OCI-LY1 (cell line): ENCODE results near the gene SLC1A2.

ENCODE experiments used
- H2AFZ ChIP-seq: fragments of 200-600 bp; sonication (generic), shearing (Covaris generic); 2 replicates; pipeline ENCODE4 v1.6.0; 2014; ENCODE audit warnings: antibody characterized with exemption, mild to moderate bottlenecking, low read length
- H3F3A ChIP-seq: fragments of 200-600 bp; sonication (generic), shearing (Covaris generic); 2 replicates; pipeline ENCODE4 v1.6.0; 2014; ENCODE audit warnings: mild to moderate bottlenecking, antibody characterized with exemption, low read length, moderate library complexity; ENCODE audit not compliant: insufficient read depth
- H3K27ac ChIP-seq: fragments of 200-600 bp; sonication (generic); 2 replicates; pipeline ENCODE4 v1.5.1; 2014; ENCODE audit warnings: low read length, mixed run types, mild to moderate bottlenecking, low read depth; ENCODE audit not compliant: poor library complexity, severe bottlenecking
- H3K27me3 ChIP-seq: fragments of 200-600 bp; sonication (generic); 2 replicates; pipeline ENCODE4 v1.6.0; 2014; ENCODE audit warnings: antibody characterized with exemption, mild to moderate bottlenecking, low read length, moderate library complexity; ENCODE audit not compliant: insufficient read depth
- H3K36me3 ChIP-seq: fragments of 200-600 bp; sonication (generic); 2 replicates; pipeline ENCODE4 v1.6.1; 2014; ENCODE audit warnings: mild to moderate bottlenecking, antibody characterized with exemption, low read length, moderate library complexity, mixed read lengths; ENCODE audit not compliant: insufficient read depth
- H3K4me1 ChIP-seq: fragments of 200-600 bp; sonication (generic); 2 replicates; pipeline ENCODE4 v1.5.1; 2014; ENCODE audit warnings: mild to moderate bottlenecking, low read length, moderate library complexity; ENCODE audit not compliant: insufficient read depth, severe bottlenecking
- H3K4me2 ChIP-seq: fragments of 200-600 bp; sonication (generic), shearing (Covaris generic); 2 replicates; pipeline ENCODE4 v1.6.1; 2014; ENCODE audit warnings: low read length
- H3K4me3 ChIP-seq: fragments of 200-600 bp; sonication (generic); 2 replicates; pipeline ENCODE4 v1.5.1; 2014; ENCODE audit warnings: low read length, low read depth, mild to moderate bottlenecking, mixed read lengths; ENCODE audit not compliant: poor library complexity, severe bottlenecking
- H3K79me2 ChIP-seq: fragments of 200-600 bp; shearing (Covaris generic); 2 replicates; pipeline ENCODE4 v1.6.1; 2016; ENCODE audit warnings: mixed run types, low read length, mixed read lengths; ENCODE audit not compliant: insufficient read depth
- H3K9ac ChIP-seq: fragments of 200-600 bp; sonication (generic), shearing (Covaris generic); 2 replicates; pipeline ENCODE4 v1.6.1; 2014; ENCODE audit warnings: mild to moderate bottlenecking, low read length, mixed read lengths
- H3K9me2 ChIP-seq: fragments of 200-600 bp; sonication (generic), shearing (Covaris generic); 2 replicates; pipeline ENCODE4 v1.6.1; 2014; ENCODE audit warnings: low read depth, mild to moderate bottlenecking, low read length, mixed read lengths
- H3K9me3 ChIP-seq: fragments of 200-600 bp; shearing (Covaris generic); 2 replicates; pipeline ENCODE4 v1.6.1; 2014; ENCODE audit warnings: low read length, mixed read lengths
- H4K20me1 ChIP-seq: fragments of 200-600 bp; sonication (generic), shearing (Covaris generic); 2 replicates; pipeline ENCODE4 v1.6.0; 2016; ENCODE audit warnings: mild to moderate bottlenecking, low read length; ENCODE audit not compliant: insufficient read depth
- EZH2 ChIP-seq: fragments of 200-600 bp; sonication (generic), shearing (Covaris generic); IDR thresholded peaks from 2 replicates; pipeline ENCODE4 v1.8.0; 2017; ENCODE audit warnings: borderline replicate concordance, mixed run types, mild to moderate bottlenecking, antibody characterized with exemption, low read length, moderate library complexity, mixed read lengths
- TF ChIP-seq, protein P1 (sequence below): fragments of 200-600 bp; sonication (generic), shearing (Covaris generic); IDR thresholded peaks from 2 replicates; pipeline ENCODE4 v1.5.1; 2017; ENCODE audit warnings: mild to moderate bottlenecking, antibody characterized with exemption, low read length, moderate library complexity, mixed read lengths

Gene SLC1A2

DNA sequence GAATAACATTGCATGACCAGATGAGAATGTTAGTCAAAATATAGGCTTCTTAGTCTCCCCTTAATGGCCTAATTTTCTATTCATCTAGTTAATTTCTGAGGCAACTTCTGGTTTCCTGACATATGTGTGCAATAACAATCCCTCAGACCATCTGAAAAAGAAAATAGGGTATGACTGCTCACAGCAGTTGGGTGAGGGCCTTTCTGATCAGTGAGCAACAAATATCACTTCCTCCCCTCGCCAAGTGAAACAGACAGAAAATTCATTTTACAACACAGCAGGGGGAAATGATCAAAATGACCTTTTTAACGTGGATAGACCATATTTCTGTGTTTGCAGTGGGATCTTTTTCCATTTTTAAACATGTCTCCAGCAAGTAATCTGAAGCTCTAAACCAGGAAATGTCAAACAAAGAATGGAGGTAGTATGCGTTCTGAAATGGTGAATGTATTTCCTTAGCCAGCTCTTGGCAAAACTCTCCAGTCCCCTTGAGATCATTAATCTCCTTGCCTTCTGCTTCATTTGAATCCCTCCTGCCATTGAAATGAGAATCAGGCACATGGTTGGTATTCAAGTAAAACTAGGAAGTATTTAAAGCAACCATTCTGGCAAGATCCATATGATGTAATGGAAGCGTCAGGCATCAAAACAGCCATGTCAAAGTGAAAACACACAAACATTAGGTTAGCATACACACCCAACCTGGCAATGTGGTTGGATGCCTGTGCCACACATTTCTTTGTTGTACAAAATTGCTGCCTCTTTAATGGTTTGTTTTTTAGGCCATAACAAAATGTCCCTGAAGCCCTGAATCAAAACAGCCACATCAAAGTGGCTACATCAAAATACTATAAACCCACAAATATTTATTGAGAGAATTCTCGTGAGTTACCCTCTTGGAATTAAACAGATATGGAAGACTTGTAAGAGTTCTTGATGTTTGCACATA, 100.1 kb downstream of the SLC1A2 start:
- no peaks in the 10 kb centered on the region for H4K20me1 ChIP-seq
- H3K4me1 ChIP-seq, result no peaks in the 10 kb centered on the region
- no peaks in the 10 kb centered on the region for H3K36me3 ChIP-seq
- H3K9ac ChIP-seq, result no peak overlapping the region
- no peak overlapping the region for H2AFZ ChIP-seq
- H3K9me2 ChIP-seq, result no peaks in the 10 kb centered on the region
- no peaks in the 10 kb centered on the region for H3K27me3 ChIP-seq
- no peak overlapping the region for H3K4me3 ChIP-seq
- H3K79me2 ChIP-seq, result no peaks in the 10 kb centered on the region
- no peak overlapping the region for H3K27ac ChIP-seq
- H3K9me3 ChIP-seq, result no peaks in the 10 kb centered on the region
- no peaks in the 10 kb centered on the region for H3F3A ChIP-seq
- no peak overlapping the region for H3K4me2 ChIP-seq
- TF ChIP-seq, protein P1, sequence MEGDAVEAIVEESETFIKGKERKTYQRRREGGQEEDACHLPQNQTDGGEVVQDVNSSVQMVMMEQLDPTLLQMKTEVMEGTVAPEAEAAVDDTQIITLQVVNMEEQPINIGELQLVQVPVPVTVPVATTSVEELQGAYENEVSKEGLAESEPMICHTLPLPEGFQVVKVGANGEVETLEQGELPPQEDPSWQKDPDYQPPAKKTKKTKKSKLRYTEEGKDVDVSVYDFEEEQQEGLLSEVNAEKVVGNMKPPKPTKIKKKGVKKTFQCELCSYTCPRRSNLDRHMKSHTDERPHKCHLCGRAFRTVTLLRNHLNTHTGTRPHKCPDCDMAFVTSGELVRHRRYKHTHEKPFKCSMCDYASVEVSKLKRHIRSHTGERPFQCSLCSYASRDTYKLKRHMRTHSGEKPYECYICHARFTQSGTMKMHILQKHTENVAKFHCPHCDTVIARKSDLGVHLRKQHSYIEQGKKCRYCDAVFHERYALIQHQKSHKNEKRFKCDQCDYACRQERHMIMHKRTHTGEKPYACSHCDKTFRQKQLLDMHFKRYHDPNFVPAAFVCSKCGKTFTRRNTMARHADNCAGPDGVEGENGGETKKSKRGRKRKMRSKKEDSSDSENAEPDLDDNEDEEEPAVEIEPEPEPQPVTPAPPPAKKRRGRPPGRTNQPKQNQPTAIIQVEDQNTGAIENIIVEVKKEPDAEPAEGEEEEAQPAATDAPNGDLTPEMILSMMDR, result no peak
- TF ChIP-seq EZH2, result no peak

DNA sequence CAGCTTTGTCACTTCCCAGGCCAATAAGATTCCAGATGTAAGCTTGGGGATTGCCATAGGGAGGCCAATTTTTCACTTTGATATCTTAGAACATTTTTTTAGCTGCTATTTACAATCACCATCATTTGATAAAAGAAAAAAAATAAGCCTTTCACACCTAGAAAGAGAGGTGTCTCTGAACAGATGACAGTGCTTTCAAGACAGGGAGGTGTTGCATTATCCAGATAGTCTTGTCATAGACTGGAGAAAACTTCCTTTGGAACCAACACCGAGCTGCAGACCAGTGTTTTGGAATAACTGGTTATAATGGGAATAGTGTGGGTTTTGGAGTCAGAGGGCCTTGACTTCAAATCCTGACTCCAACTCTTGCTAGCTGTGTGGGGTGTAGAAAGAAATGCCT, 101.0 kb downstream of the SLC1A2 start:
- H3K9me2 ChIP-seq, result no peaks in the 10 kb centered on the region
- no peaks in the 10 kb centered on the region for H3F3A ChIP-seq
- no peak overlapping the region for H3K27ac ChIP-seq
- TF ChIP-seq, protein P1, result no peak
- no peak for TF ChIP-seq EZH2
- H3K79me2 ChIP-seq, result no peaks in the 10 kb centered on the region
- H3K4me2 ChIP-seq, result no peak overlapping the region
- no peak overlapping the region for H2AFZ ChIP-seq
- H3K27me3 ChIP-seq, result no peaks in the 10 kb centered on the region
- no peak overlapping the region for H3K9ac ChIP-seq
- peaks cover 5% of the 10 kb centered on the region for H3K4me1 ChIP-seq
- no peaks in the 10 kb centered on the region for H3K36me3 ChIP-seq
- H4K20me1 ChIP-seq, result no peaks in the 10 kb centered on the region
- H3K4me3 ChIP-seq, result no peak overlapping the region
- H3K9me3 ChIP-seq, result no peaks in the 10 kb centered on the region

DNA sequence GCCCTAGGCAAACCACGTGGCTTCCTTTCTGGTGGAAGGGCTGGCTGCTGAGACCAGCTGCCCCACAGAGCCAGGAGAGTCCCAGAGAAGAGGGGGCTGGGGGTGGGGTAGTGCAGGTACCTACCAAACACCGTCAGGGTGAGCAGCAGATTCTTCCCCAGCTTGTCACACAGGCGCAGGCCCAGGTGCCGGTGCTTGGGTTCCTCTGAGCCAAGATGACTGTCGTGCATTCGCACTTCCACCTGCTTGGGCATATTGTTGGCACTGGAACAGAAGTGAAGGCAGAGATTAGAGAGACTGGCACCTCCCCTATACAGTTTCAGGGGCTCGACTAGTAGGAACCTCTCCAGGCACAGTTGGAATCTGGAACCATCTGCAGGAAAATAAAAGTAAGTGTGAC, 102.1 kb downstream of the SLC1A2 start:
- Histone ChIP-seq H3K36me3 (no peaks in the 10 kb centered on the region), H3F3A (no peaks in the 10 kb centered on the region), H2AFZ (no peak overlapping the region), H3K9ac (no peak overlapping the region), H3K9me3 (no peaks in the 10 kb centered on the region), H4K20me1 (no peaks in the 10 kb centered on the region), H3K9me2 (no peaks in the 10 kb centered on the region), H3K27ac (no peak overlapping the region), H3K79me2 (no peaks in the 10 kb centered on the region), H3K4me3 (no peak overlapping the region), H3K4me1 (peaks cover 5% of the 10 kb centered on the region), H3K27me3 (no peaks in the 10 kb centered on the region), H3K4me2 (no peak overlapping the region)
- no peak for TF ChIP-seq EZH2
- TF ChIP-seq, protein P1, result no peak
